H1 (cell line): ENCODE data around the gene EIF2S1. TPM values are rescaled to one million over a fixed set of nuclear protein-coding genes. Genes with fewer than 3 reads are reported as not detected.

Experiments used
- POLR2A ChIP-seq, 2 experiments: IDR thresholded peaks; 1 replicate in 1 of 2; 2 replicates in 1 of 2; pipeline ENCODE4 v1.6.1; 2011; ENCODE audit warnings: low read depth in 2 of 2, low read length in 2 of 2, mild to moderate bottlenecking in 2 of 2; ENCODE audit errors: control extremely low read depth in 1 of 2
- SAP30 ChIP-seq: fragments of 300-600 bp; sonication (generic); IDR thresholded peaks from 2 replicates; pipeline ENCODE4 v1.7.1; 2012; ENCODE audit warnings: low read length, moderate library complexity, mild to moderate bottlenecking, inconsistent platforms; ENCODE audit not compliant: insufficient read depth, insufficient replicate concordance
- SUZ12 ChIP-seq: fragments of 200-600 bp; sonication (generic); IDR thresholded peaks from 2 replicates; pipeline ENCODE4 v1.6.1; 2012; ENCODE audit warnings: mild to moderate bottlenecking, inconsistent platforms, low read length, moderate library complexity, mixed read lengths
- polyA plus RNA-seq, 7 experiments: library from polyadenylated mRNA; depleted of rRNA in 3 of 7; stranded (reverse) in 5 of 7; unstranded in 2 of 7; fragments of >200 nt in 5 of 7; fragments of 200-250 nt in 2 of 7; gene quantifications; 1 replicate in 5 of 7; 2 replicates in 1 of 7; 4 replicates in 1 of 7; pipeline versions ENCODE4 v1.2.1 to v1.2.3, GENCODE V29; 2011 to 2013; ENCODE audit warnings: missing spikeins in 2 of 7, mixed read lengths in 2 of 7
- total RNA-seq: library from RNA; stranded (reverse); fragmentation: NEBNext Ultra II Directional; extraction: Animal tissue kit (Norgen Biotek cat#: 25700); gene quantifications from 2 replicates; pipeline ENCODE4 v1.2.1, GENCODE V29; 2021

Gene EIF2S1
- total and polyA plus RNA-seq, 2 of the 8 experiments (the other 6 are each of a cell fraction or from before 2014, with no cell fraction given), result 35.1 to 146 TPM

GRCh38 chr14:67358924-67359774, 979 bp upstream of the EIF2S1 start (continued):
- TF ChIP-seq POLR2A (IDR thresholded peaks at IDR 0.05; ENCODE audit: control extremely low read depth in 1 of 2, low read depth in 2 of 2, low read length in 2 of 2) (peak; percentile 23 to 26), SUZ12 (no peak), SAP30 (peak; percentile 95)
